ENCODE data around the gene MAGEA4.
"Not testable (repeated sequence)": the region's sequence is repeated elsewhere in the genome, so short reads cannot be mapped to it uniquely, and the experiment has no call there.

The MAGEA4 gene

GRCh38 chrX:151904989-151905388 lies 7.7 kb upstream of the MAGEA4 start:
- Histone ChIP-seq H3K9me3 (ENCODE audit: insufficient read depth, low read length) (no peaks in the 10 kb centered on the region), H3F3A (ENCODE audit: insufficient read depth) (no peaks in the 10 kb centered on the region), H4K20me1 (ENCODE audit: low read depth, low read length) (no peaks in the 10 kb centered on the region), H3K79me2 (ENCODE audit: insufficient read depth, low read length) (no peaks in the 10 kb centered on the region), H3K4me3 (ENCODE audit: insufficient read depth, low read length, poor library complexity, severe bottlenecking) (no peak overlapping the region), H3K36me3 (ENCODE audit: low read length) (no peaks in the 10 kb centered on the region), H3K27ac (ENCODE audit: low read depth, low read length) (no peak overlapping the region), H3K9ac (ENCODE audit: low read length) (no peak overlapping the region), H3K4me2 (ENCODE audit: low read depth, low read length, poor library complexity, severe bottlenecking) (no peak overlapping the region), H3K27me3 (ENCODE audit: low read length) (no peaks in the 10 kb centered on the region), H2AFZ (ENCODE audit: low read depth, low read length, severe bottlenecking) (no peak overlapping the region), H3K9me2 (replicated peaks; ENCODE audit: insufficient read depth, low read length) (no peaks in the 10 kb centered on the region)
- no peak for TF ChIP-seq CTCF (IDR thresholded peaks at IDR 0.05; ENCODE audit: insufficient read depth, low read length, poor library complexity, severe bottlenecking)
- TF ChIP-seq EZH2phosphoT487 (conservative IDR thresholded peaks at IDR 0.05; ENCODE audit: low read length): no peak

- Histone ChIP-seq H3F3A (ENCODE audit: insufficient read depth) (no peaks in the 10 kb centered on the region), H3K27me3 (ENCODE audit: low read length) (no peaks in the 10 kb centered on the region), H2AFZ (ENCODE audit: low read depth, low read length, severe bottlenecking) (no peak overlapping the region), H3K36me3 (ENCODE audit: low read length) (no peaks in the 10 kb centered on the region), H3K4me3 (ENCODE audit: insufficient read depth, low read length, poor library complexity, severe bottlenecking) (no peak overlapping the region), H3K4me2 (ENCODE audit: low read depth, low read length, poor library complexity, severe bottlenecking) (no peak overlapping the region), H3K79me2 (ENCODE audit: insufficient read depth, low read length) (no peaks in the 10 kb centered on the region), H3K9me2 (replicated peaks; ENCODE audit: insufficient read depth, low read length) (no peaks in the 10 kb centered on the region), H4K20me1 (ENCODE audit: low read depth, low read length) (no peaks in the 10 kb centered on the region), H3K27ac (ENCODE audit: low read depth, low read length) (no peak overlapping the region), H3K9ac (ENCODE audit: low read length) (no peak overlapping the region), H3K9me3 (ENCODE audit: insufficient read depth, low read length) (no peaks in the 10 kb centered on the region)
- no peak for TF ChIP-seq EZH2phosphoT487 (conservative IDR thresholded peaks at IDR 0.05; ENCODE audit: low read length)
- TF ChIP-seq CTCF (IDR thresholded peaks at IDR 0.05; ENCODE audit: insufficient read depth, low read length, poor library complexity, severe bottlenecking): no peak
Observed at GRCh38 chrX:151912221-151912620, 468 bp upstream of the MAGEA4 start.

- H2AFZ ChIP-seq (ENCODE audit: low read depth, low read length, severe bottlenecking); H3F3A ChIP-seq (ENCODE audit: insufficient read depth); H3K4me3 ChIP-seq (ENCODE audit: insufficient read depth, low read length, poor library complexity, severe bottlenecking); H3K9ac ChIP-seq (ENCODE audit: low read length); H3K9me3 ChIP-seq (ENCODE audit: insufficient read depth, low read length); H3K27ac ChIP-seq (ENCODE audit: low read depth, low read length); H3K79me2 ChIP-seq (ENCODE audit: insufficient read depth, low read length); H3K9me2 ChIP-seq (replicated peaks; ENCODE audit: insufficient read depth, low read length); H3K27me3 ChIP-seq (ENCODE audit: low read length); H3K4me2 ChIP-seq (ENCODE audit: low read depth, low read length, poor library complexity, severe bottlenecking); H4K20me1 ChIP-seq (ENCODE audit: low read depth, low read length); H3K36me3 ChIP-seq (ENCODE audit: low read length): not testable (repeated sequence)
Observed at GRCh38 chrX:151918736-151919135, 6.0 kb downstream of the MAGEA4 start.

- H3F3A ChIP-seq (ENCODE audit: insufficient read depth): no peaks in the 10 kb centered on the region
- H3K9me2 ChIP-seq (replicated peaks; ENCODE audit: insufficient read depth, low read length): no peaks in the 10 kb centered on the region
- no peaks in the 10 kb centered on the region for H3K9me3 ChIP-seq (ENCODE audit: insufficient read depth, low read length)
- H3K4me2 ChIP-seq (ENCODE audit: low read depth, low read length, poor library complexity, severe bottlenecking): no peak overlapping the region
- H3K27me3 ChIP-seq (ENCODE audit: low read length): no peaks in the 10 kb centered on the region
- H3K9ac ChIP-seq (ENCODE audit: low read length): no peak overlapping the region
- no peaks in the 10 kb centered on the region for H3K79me2 ChIP-seq (ENCODE audit: insufficient read depth, low read length)
- no peaks in the 10 kb centered on the region for H4K20me1 ChIP-seq (ENCODE audit: low read depth, low read length)
- H3K4me3 ChIP-seq (ENCODE audit: insufficient read depth, low read length, poor library complexity, severe bottlenecking): no peak overlapping the region
- H2AFZ ChIP-seq (ENCODE audit: low read depth, low read length, severe bottlenecking): no peak overlapping the region
- no peak for TF ChIP-seq EZH2phosphoT487 (conservative IDR thresholded peaks at IDR 0.05; ENCODE audit: low read length)
- no peak for TF ChIP-seq CTCF (IDR thresholded peaks at IDR 0.05; ENCODE audit: insufficient read depth, low read length, poor library complexity, severe bottlenecking)
- H3K36me3 ChIP-seq (ENCODE audit: low read length): no peaks in the 10 kb centered on the region
- H3K27ac ChIP-seq (ENCODE audit: low read depth, low read length): no peak overlapping the region
Observed at GRCh38 chrX:151919610-151920009, 6.9 kb downstream of the MAGEA4 start.
